RKO (cell line): Measurements from ENCODE around the gene ZNF335.

ENCODE experiments used
- DNase-seq: peaks from one replicate; pipeline ENCODE4 v3.0.0-alpha.2; 2016; ENCODE audit warnings: low spot score

The ZNF335 gene

DNA sequence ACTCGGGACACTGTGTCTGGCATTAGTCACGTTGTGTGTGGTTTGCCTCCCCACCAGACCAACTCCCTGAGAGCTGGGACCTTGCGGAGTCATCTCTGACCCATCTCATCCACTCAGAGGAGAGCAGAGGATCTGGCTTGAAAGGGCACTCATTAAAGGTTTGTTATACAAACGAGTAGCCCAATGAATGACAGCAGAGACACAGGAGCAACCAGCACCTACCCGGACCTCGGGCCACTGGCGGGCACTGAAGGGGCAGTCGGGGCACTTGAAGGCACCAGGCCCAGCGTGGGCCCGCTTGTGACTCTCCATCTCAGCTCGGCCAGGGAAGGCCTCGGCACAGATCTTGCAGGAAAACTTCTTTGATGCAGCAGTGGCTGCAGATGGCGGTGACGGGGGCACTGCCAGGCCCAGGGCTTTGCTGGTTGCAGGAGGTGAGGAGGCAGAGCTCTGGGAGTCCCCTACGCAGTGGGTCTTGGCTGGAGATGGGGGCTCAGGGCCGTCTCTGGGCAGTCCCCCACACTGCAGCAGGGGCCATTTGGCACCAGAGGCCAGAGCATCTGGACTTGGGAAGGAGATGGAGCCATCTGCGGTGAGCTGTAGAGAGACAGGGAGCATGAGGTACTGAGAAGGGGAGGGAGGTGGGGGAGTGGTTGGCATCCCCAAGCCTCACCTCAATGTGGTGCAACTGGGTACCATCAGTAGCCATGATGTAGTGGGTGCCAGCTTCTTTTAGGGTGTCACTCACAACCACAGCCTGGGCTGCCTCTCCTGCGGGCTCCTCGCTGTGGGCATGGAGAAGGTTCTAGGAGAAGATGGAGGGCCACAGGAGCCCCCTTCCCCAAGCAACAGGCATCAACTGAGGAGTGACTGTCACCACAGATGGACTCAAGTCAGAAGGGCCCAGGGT lies 19.8 kb downstream of the ZNF335 start:
- DNase-seq = no peak

GRCh38 chr20:45950330-45950646 lies 21.7 kb downstream of the ZNF335 start:
- DNase-seq = no peak

DNA sequence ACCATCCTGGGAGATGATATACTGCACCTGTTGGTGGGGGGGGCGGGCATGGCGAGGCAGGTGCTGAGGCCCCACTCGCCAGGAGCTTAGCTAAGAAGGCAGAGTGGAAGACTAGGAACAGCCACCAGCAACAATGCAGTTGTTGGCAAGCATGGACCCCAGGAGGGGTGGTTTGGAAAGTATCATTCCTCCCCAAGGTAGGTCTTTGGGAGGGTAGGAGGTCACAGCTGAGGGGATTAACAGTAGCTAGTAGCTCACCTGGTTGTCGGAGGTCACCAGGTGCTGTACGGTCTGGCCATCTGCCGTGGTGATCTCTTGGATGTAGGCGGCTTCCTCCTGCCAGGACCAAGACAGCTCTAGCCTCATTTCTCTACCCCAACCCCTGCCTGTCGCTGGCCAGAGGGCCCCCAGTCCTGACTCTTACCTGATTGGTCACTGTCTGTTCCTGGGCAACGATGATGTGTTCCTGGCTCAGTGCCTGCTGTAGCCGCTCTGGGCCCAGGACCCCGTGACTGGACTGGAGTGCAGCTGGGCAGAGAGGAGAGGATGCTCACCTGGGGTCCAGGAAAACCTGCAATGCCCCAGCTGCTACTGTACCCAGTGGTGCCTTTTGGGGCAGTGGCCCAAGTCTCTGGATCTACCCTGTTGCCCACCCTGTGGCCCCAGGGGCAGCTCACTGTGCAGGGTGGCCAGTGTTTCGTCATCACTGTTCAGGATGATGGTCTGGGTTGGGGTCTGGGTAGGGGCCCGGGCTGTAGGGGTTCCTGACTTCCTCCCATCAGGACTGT lies 22.3 kb downstream of the ZNF335 start:
- no peak for DNase-seq

DNA sequence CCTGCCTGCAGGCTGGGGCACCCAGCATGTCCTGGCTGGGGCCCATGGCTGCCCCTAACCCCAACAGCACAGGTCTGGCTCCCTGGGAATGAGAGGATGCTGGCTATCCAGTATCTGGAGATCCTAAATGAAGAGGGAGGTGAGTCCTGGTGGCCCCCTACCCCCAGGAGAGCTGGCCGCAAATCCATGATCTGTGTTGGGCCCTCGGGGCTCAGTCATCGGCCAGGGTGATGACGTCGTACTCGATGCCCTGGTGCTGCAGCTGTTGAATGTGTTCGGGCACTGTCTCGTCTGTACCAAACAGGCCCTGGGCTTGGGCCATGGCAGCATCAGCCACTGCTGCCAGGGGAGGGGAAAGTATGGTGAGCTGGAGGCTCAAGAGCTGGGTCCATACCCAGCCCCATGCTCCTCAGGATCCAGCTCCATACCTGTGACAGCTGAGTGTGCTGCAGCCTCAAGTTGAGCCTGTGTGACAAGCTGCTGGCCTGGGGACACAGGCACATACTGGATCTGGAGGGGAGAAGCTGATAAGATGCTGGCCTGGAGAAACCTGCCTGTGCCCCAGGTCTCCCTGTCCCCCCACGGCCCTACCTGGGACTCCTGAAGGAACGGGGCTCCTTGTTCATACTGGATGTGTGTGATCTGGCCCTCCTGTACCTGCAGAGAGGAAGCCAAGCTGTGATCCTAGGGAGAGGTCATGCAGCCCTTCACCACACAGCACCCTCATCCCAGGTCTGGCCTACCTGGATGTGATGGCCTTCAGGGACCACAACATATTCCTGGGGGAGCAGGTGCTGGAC lies 23.1 kb downstream of the ZNF335 start:
- DNase-seq = no peak

DNA sequence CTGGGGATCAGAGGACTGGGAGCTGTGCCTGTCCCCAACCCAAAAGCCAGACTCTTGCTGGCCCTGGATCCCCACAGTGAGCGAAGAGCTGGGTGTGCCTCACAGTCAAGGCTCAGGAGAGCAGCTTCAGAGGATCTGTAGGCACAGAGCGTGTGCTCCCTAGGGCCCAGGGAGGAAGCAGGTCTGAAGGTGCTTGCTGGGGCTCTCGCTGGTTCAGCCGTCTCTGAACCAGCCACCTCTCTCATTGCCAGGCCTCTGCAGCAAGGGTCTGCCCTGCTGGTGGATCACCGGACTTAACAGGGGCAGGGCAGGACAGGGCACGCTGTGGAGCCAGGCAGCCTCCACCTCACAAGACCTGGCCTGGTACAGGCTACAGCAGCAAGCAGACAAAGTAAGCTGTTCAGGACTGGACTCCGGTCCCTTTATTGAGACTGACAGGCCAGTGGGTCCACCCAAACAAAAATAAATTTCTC lies 23.7 kb downstream of the ZNF335 start:
- no peak for DNase-seq

DNA sequence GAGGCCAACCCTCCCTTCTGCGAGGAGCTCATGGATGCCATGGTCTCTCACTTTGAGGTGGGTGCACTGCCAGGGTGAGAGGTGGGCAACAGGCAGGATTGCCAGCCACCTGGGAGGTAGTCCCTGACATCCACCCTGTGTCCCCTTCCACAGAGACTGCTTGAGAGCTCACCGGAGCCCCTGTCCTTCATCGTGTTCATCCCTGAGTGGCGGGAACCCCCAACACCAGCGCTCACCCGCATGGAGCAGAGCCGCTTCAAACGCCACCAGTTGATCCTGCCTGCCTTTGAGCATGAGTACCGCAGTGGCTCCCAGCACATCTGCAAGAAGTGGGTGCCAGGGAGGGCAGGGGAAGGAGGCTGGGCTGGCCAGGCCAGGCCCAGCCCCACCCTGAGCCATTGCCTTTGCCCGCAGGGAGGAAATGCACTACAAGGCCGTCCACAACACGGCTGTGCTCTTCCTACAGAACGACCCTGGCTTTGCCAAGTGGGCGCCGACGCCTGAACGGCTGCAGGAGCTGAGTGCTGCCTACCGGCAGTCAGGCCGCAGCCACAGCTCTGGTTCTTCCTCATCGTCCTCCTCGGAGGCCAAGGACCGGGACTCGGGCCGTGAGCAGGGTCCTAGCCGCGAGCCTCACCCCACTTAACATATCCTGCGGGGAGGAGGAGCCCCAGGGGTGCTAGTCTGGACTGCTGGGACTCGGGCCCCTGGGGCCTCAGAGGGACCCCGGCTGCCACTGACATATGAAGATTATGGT lies 24.7 kb downstream of the ZNF335 start:
- DNase-seq = no peak

GRCh38 chr20:45946149-45946970 lies 25.6 kb downstream of the ZNF335 start:
- DNase-seq = no peak

DNA sequence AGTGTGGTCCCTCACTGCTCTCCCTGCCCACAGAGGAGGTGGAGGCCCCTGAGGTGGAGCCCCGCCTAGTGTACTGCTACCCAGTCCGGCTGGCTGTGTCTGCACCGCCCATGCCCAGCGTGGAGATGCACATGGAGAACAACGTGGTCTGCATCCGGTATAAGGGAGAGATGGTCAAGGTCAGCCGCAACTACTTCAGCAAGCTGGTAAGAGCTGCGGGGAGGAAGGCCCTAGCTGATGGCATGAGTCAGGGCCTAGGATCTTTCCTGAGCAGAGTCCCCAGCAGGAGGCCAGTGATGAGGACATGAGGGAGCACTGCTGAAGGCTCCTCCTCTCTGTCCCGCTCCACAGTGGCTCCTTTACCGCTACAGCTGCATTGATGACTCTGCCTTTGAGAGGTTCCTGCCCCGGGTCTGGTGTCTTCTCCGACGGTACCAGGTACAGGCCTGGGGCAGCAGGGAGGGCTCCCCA lies 26.3 kb downstream of the ZNF335 start:
- peak; percentile 37 for DNase-seq

- DNase-seq = no peak
These were observed 26.9 kb downstream of the ZNF335 start for GRCh38 chr20:45944965-45945677.

- peak; percentile 79 for DNase-seq
These were observed 27.6 kb downstream of the ZNF335 start for GRCh38 chr20:45944151-45944964.

DNA sequence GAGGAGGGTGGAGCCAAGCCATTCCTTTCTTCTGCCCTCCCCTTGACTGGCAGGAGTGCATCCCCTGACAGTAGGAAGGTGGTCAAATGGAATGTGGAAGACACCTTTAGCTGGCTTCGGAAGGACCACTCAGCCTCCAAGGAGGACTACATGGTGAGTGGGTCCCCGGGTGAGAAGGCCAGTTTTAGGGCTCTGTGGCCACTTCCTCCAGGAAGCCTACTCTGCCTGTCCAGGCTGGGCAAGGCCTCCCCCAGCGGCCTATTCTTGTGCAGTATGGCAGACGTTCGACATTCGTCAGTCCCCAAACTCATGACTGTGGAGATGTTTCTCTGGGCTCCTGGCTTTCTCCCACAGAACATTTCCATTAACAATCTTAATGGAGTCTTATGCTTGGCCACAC lies 28.4 kb downstream of the ZNF335 start:
- no peak for DNase-seq

DNA sequence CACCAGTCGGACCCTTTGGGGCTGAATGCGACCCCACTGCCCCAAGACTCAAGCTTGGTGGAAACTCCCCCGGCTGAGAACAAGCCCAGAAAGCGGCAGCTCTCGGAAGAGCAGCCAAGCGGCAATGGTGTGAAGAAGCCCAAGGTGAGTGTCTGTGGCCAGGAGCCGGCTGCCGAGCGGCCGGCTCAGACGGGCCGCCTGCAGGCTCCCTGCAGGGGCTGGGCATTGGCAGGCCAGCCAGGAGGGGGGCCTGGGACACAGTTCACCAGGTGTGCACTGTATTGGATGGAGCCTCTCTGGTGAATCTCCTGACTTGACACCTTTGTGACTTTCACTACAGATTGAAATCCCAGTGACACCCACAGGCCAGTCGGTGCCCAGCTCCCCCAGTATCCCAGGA lies 31.5 kb downstream of the ZNF335 start:
- no peak for DNase-seq

- peak; percentile 49 for DNase-seq
These were observed 31.9 kb downstream of the ZNF335 start for GRCh38 chr20:45940053-45940452.

- no peak for DNase-seq
These were observed 33.1 kb downstream of the ZNF335 start for GRCh38 chr20:45938727-45939438.

GRCh38 chr20:45937765-45938164 lies 34.2 kb downstream of the ZNF335 start:
- DNase-seq = no peak

GRCh38 chr20:45935416-45936046 lies 36.5 kb downstream of the ZNF335 start:
- peak; percentile 79 for DNase-seq

- peak; percentile 98 for DNase-seq
These were observed 37.2 kb downstream of the ZNF335 start, which contains the start of gene PCIF1 for GRCh38 chr20:45934586-45935415. PCIF1 (plus strand) TSS chr20:45934683; CDS start chr20:45939000, 4,317 bp downstream.
